ENCODE measurements around the gene COMP. TPM values are rescaled to one million over a fixed set of nuclear protein-coding genes. Genes with fewer than 3 reads are reported as not detected.

COMP gene
- total RNA-seq, 1 donor from 2014 or later: not detected

DNA sequence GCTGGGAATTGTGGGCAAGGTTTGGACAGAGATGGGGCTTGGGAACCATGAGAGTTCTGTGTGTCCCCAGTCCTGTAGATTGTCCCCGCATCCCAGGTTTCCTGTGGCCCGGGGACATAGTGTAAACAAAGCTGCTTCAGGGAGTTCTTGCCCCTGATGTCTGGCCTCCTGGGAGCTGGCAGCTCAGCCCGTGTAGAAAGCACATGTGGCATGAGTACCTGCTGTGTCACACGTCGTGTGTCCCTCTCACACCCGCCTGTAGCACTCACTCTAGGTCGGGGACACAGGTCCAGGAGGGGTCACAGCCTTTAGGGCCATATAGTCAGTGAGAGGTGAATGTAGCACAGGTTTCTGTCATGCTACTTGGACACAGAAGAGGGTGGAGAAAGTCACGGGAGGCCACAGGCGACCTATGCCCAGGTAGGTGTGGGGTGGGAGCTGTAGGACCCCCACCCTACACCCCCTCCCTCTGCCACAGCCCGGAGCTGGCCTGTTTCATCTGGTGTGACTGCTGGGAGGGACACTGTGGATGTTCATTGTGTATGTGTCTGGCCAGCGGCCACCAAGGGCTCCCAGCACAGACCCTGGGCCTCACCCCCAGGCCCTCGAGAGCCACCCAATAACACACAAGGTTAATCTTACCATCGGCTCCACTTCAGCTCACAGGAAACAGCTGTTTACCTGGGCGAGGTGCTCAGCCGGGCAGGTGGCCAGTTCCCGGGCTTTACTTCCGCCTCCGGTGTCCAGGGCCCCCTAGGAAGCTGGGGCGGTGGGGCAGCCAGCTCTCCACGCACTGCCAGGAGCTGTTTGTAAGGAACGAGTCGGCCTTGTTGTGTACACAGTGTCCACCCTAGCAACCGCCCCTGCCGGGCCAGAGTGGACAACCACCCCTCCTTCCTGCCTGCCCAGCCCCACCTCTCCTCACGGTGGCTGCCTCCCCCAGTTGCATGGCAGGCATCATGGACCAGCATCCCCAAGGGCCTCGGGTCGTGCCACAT is 49.7 kb downstream of the COMP start:
- Mint-ChIP-seq H3K27me3 (ENCODE audit: unreplicated experiment) (peaks cover 2% of the 10 kb centered on the region), H3K9me3 (ENCODE audit: unreplicated experiment) (peaks cover 4% of the 10 kb centered on the region), H3K4me1 (ENCODE audit: low read depth, unreplicated experiment) (peaks cover 19% of the 10 kb centered on the region), H3K36me3 (ENCODE audit: unreplicated experiment) (no peaks in the 10 kb centered on the region), H3K27ac (ENCODE audit: unreplicated experiment) (no peak overlapping the region), H3K4me3 (ENCODE audit: unreplicated experiment) (no peak overlapping the region)
- DNase-seq: peak; percentile 22
- TF ChIP-seq CTCF (IDR thresholded peaks at IDR 0.05; ENCODE audit: partially characterized antibody, unreplicated experiment): no peak

DNA sequence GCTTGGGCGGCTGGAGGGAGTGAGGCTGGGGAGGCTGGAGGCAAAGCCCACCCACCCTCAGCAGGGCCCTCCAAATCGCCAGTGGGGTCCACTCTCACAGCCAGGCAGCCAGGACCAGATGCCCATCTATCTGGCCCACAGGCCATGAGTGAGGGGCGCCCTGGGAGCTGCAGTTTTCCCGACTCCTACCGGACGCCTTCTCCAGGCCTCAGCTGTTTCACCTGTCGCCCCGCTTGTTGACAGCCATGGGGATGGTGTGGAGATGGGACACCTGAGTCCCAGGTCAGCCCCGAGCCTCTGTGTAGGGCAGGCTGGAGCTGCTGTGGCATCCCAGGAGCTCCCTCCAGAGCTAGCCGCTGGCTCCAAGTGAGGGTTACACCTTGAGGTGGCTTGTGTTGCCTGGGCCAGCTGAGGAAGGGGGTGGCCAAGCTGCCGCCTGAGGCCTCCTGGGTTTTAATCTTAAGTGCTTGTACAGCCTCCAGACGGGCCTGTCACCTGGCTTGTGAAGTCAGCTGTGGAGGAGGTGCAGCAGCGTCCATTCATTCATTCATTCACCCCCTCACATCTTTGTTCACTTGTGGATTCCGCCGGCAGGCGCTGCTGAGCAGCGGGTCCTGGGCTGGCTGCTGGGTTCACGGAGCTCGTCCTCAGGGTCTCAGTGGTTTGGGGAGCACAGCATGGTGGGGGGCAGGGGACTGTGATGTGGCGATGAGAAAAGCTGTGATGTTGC is 52.0 kb downstream of the COMP start:
- H3K4me1 Mint-ChIP-seq (ENCODE audit: low read depth, unreplicated experiment): peaks cover 28% of the 10 kb centered on the region
- peaks cover 2% of the 10 kb centered on the region for H3K27me3 Mint-ChIP-seq (ENCODE audit: unreplicated experiment)
- no peak for TF ChIP-seq CTCF (IDR thresholded peaks at IDR 0.05; ENCODE audit: partially characterized antibody, unreplicated experiment)
- H3K27ac Mint-ChIP-seq (ENCODE audit: unreplicated experiment): no peak overlapping the region
- DNase-seq: no peak
- H3K9me3 Mint-ChIP-seq (ENCODE audit: unreplicated experiment): peaks cover 10% of the 10 kb centered on the region
- no peak overlapping the region for H3K4me3 Mint-ChIP-seq (ENCODE audit: unreplicated experiment)
- no peaks in the 10 kb centered on the region for H3K36me3 Mint-ChIP-seq (ENCODE audit: unreplicated experiment)

- peaks cover 33% of the 10 kb centered on the region for H3K4me1 Mint-ChIP-seq (ENCODE audit: low read depth, unreplicated experiment)
- H3K27me3 Mint-ChIP-seq (ENCODE audit: unreplicated experiment): peaks cover 4% of the 10 kb centered on the region
- peaks cover 12% of the 10 kb centered on the region for H3K9me3 Mint-ChIP-seq (ENCODE audit: unreplicated experiment)
- H3K36me3 Mint-ChIP-seq (ENCODE audit: unreplicated experiment): no peaks in the 10 kb centered on the region
- H3K4me3 Mint-ChIP-seq (ENCODE audit: unreplicated experiment): peak overlapping the region; percentile 46
- peak overlapping the region; percentile 83 for H3K27ac Mint-ChIP-seq (ENCODE audit: unreplicated experiment)
- DNase-seq: no peak
- no peak for TF ChIP-seq CTCF (IDR thresholded peaks at IDR 0.05; ENCODE audit: partially characterized antibody, unreplicated experiment)
Observed at GRCh38 chr19:18737954-18738351, 53.2 kb downstream of the COMP start.

DNA sequence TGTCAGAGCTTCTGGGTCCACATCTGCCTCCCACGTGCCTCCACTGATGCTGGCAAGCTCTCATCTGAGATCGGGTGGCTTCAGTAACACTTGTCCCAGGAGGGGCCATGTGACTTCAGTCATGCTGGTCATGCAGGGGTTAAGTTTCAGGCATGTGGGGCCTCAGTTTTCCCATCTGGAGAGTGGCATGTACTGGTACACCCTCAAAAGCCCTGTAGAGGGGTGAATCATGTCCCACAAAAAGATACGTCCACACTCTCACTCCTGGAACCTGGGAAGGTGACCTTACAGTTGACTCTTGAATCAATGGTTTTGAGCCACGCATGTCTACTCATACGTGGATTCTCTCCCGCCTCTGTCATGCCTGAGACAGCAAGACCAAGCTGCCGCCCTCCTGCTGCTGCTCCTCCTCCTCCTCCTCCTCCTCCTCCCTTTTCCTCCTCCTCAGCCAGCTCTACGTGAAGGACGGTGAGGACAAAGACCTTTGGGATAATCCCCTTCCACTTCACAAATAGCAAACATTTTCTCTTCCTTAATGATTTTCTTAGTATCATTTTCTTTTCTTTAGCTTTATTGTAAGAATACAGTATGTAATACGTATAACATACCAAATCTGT is 53.7 kb downstream of the COMP start:
- no peak for DNase-seq

More for the DNA sequence above, 53.7 kb downstream of the COMP start:
- no peak for TF ChIP-seq CTCF (IDR thresholded peaks at IDR 0.05; ENCODE audit: partially characterized antibody, unreplicated experiment)
- Mint-ChIP-seq H3K36me3 (ENCODE audit: unreplicated experiment) (no peaks in the 10 kb centered on the region), H3K27me3 (ENCODE audit: unreplicated experiment) (peaks cover 4% of the 10 kb centered on the region), H3K9me3 (ENCODE audit: unreplicated experiment) (peaks cover 13% of the 10 kb centered on the region), H3K27ac (ENCODE audit: unreplicated experiment) (peak overlapping the region; percentile 83), H3K4me3 (ENCODE audit: unreplicated experiment) (peak overlapping the region; percentile 46), H3K4me1 (ENCODE audit: low read depth, unreplicated experiment) (peaks cover 34% of the 10 kb centered on the region)

All from glutamatergic neuron (in vitro differentiated cells).